ENCODE measurements around the gene SULT1C4. TPM values are rescaled to one million over a fixed set of nuclear protein-coding genes. Genes with fewer than 3 reads are reported as not detected.

Gene SULT1C4
- total RNA-seq, 1 donor from 2014 or later: 10.6 TPM

DNA sequence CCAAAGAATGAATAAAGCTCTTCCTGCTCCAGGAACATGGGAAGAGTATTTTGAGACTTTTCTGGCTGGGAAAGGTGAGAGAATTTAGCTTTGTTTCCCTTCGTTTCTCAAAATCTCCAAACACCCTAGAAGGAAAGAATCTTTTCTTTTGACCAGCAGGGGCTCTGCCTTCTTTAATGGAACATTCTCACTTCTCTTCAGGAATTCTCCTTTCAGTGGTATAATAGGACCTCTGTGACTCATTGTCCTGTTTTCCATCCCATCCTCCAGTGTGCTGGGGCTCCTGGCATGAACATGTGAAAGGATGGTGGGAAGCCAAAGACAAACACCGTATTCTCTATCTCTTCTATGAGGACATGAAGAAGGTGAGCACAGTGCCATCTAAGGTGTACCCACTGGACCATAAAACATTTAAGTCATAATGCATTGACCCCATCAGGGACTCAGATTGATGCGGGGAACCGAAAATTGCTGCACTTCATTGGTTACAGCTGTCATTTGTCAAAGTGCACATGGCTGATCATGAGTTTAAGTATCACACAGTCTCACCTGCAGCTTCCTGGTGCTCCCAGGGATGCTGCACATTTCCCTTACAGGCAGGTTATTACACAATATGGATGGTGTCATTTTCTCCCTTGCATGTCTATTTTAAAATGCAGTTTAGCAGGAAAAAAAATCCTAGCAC is 5.5 kb downstream of the SULT1C4 start:
- no peak for DNase-seq
- intact Hi-C loops (cut with DNase I): no loop called here
- Histone ChIP-seq H3K27me3 (ENCODE audit: low read depth) (no peaks in the 10 kb centered on the region), H3K27ac (no peak overlapping the region), H3K4me3 (no peak overlapping the region), H3K9me3 (no peaks in the 10 kb centered on the region), H3K36me3 (peaks cover 11% of the 10 kb centered on the region), H3K4me1 (no peaks in the 10 kb centered on the region)
- no peak for ATAC-seq
- TF ChIP-seq, protein P1, sequence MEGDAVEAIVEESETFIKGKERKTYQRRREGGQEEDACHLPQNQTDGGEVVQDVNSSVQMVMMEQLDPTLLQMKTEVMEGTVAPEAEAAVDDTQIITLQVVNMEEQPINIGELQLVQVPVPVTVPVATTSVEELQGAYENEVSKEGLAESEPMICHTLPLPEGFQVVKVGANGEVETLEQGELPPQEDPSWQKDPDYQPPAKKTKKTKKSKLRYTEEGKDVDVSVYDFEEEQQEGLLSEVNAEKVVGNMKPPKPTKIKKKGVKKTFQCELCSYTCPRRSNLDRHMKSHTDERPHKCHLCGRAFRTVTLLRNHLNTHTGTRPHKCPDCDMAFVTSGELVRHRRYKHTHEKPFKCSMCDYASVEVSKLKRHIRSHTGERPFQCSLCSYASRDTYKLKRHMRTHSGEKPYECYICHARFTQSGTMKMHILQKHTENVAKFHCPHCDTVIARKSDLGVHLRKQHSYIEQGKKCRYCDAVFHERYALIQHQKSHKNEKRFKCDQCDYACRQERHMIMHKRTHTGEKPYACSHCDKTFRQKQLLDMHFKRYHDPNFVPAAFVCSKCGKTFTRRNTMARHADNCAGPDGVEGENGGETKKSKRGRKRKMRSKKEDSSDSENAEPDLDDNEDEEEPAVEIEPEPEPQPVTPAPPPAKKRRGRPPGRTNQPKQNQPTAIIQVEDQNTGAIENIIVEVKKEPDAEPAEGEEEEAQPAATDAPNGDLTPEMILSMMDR (IDR thresholded peaks at IDR 0.05): no peak

DNA sequence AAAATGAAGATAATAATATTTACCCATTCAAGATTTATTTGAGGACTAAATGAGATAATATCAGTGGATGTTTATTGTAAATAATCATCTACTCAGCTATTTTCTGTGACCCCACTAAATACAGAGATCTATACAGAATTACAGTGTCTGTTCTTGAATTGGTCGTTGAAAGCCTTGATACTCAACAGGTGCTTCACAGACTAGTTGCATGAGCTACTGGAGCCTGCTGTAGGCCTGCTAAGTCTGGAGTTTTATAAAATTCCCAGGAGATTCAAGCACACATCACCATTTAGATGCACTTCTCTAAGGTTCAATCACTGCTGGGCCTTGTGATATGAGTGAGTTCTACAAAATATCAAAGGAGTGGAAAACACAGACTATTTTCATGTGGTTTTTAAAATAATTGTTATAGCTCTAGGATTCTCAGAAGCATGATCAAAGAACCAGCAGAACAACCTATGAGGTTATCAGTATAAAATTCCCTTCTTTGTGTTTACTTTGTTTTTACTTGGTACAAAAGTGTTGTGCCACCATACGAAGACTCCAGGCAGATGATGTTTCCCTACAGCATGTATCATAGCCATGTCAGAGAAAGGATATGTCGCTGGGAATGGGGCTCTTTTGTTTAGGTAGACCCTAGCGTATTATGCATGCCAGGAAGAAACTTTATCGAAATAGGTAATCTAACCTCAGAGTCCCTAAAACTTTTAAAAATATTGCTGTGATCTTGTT is 7.1 kb downstream of the SULT1C4 start:
- ATAC-seq: no peak
- no peaks in the 10 kb centered on the region for H3K27me3 ChIP-seq (ENCODE audit: low read depth)
- peaks cover 17% of the 10 kb centered on the region for H3K36me3 ChIP-seq
- no peak overlapping the region for H3K27ac ChIP-seq
- H3K4me3 ChIP-seq: no peak overlapping the region
- intact Hi-C loops (cut with DNase I): no loop called here
- TF ChIP-seq, protein P1 (IDR thresholded peaks at IDR 0.05): no peak
- no peaks in the 10 kb centered on the region for H3K9me3 ChIP-seq
- DNase-seq: no peak
- no peaks in the 10 kb centered on the region for H3K4me1 ChIP-seq

DNA sequence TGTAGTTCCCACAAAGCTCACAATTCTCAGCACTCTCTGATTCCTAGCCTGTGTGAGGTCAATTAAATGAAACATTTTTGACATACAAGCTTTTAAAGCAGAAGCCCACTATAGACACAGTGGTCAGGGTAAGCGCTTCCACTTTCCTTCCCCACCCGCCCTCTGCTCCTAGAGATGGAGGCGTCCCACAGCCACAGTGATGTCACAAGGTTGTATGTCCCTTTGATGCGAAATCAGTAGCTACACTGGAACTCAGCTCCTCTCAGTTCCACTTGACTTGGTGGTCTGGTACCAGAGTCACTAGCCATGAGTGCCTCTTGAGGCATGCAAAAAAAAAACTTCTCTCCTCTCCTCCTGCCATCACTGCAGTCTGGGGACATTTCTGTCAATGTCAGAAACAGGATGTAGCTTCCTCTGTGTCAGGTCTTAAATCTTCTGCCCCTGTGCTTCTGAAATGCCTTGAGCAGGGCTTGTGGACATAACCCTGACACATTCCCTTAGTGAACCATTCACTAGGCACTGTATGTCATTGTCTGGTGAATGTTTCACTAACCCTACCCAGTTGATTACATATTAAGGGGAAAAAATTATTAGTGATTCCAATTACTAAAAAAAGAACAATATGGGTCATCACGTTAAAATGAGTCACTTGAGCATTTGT is 7.8 kb downstream of the SULT1C4 start:
- H3K9me3 ChIP-seq: no peaks in the 10 kb centered on the region
- H3K27ac ChIP-seq: no peak overlapping the region
- no peaks in the 10 kb centered on the region for H3K4me1 ChIP-seq
- peaks cover 17% of the 10 kb centered on the region for H3K36me3 ChIP-seq
- no peaks in the 10 kb centered on the region for H3K27me3 ChIP-seq (ENCODE audit: low read depth)
- H3K4me3 ChIP-seq: no peak overlapping the region
- no peak for ATAC-seq
- DNase-seq: no peak
- TF ChIP-seq, protein P1 (IDR thresholded peaks at IDR 0.05): no peak
- intact Hi-C loops (cut with DNase I): no loop called here

DNA sequence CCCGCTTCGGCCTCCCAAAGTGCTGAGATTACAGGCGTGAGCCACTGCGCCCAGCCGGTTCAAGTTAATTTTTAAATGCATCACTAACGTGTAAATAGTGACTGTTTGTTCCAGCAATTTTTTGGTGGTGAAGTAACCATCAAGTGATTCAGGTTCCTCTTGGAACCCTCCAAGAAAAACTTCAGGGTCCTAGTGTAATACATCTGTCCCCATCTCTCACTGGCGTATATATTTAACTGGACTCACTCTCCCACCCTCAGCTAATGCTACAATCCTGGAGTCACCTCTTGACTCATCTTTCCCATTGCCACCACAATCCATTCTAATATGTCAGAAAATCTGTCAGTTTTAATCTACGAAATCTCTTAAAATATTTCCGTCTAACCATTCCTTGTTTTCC is 10.3 kb downstream of the SULT1C4 start:
- no peaks in the 10 kb centered on the region for H3K4me1 ChIP-seq
- no peak overlapping the region for H3K4me3 ChIP-seq
- H3K9me3 ChIP-seq: peaks cover 7% of the 10 kb centered on the region
- no peak for ATAC-seq
- TF ChIP-seq, protein P1 (IDR thresholded peaks at IDR 0.05): no peak
- no peak for DNase-seq
- intact Hi-C loops (cut with DNase I): no loop called here
- peaks cover 17% of the 10 kb centered on the region for H3K36me3 ChIP-seq
- no peak overlapping the region for H3K27ac ChIP-seq
- H3K27me3 ChIP-seq (ENCODE audit: low read depth): no peaks in the 10 kb centered on the region

DNA sequence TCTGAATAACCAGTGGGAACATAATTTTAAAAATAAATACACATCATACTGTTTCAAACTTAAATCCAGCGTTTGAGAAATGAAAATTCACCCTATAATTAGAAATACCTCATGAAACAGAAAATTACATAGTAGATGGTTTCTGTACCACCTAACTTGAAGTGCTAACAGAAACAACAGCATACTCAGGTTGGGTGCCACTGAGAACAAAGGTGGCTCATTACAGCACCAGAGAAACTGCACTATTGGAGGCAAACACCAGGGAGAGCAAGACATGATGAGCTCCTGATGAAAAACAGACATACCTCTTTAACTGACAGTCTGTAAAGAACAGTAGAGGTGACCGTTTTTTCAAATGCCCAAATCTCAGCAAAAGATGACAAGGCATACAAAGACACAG is 12.6 kb downstream of the SULT1C4 start:
- Histone ChIP-seq H3K4me3 (no peak overlapping the region), H3K36me3 (peaks cover 17% of the 10 kb centered on the region), H3K27ac (no peak overlapping the region), H3K4me1 (no peaks in the 10 kb centered on the region), H3K27me3 (ENCODE audit: low read depth) (no peaks in the 10 kb centered on the region), H3K9me3 (peaks cover 21% of the 10 kb centered on the region)
- TF ChIP-seq, protein P1 (IDR thresholded peaks at IDR 0.05): no peak
- ATAC-seq (no peak), DNase-seq (no peak)
- intact Hi-C loops (cut with DNase I): no loop called here

Data from lower lobe of right lung (tissue), 2 donors.